Activated CD4-positive, alpha-beta memory T cell treated with anti-CD3 and anti-CD28 coated beads for 36 hours (primary cell): Measurements from ENCODE around the gene TENT5A. TPM values are rescaled to one million over a fixed set of nuclear protein-coding genes. Genes with fewer than 3 reads are reported as not detected.

Experiments
- CTCF ChIA-PET: fragments of 350-600 bp; sonication (Branson Sonifier 250); formaldehyde crosslinking; loops from one replicate; lab custom pipeline; 2021; ENCODE audit warnings: antibody characterized with exemption, inconsistent platforms; lab: Charles Lee
- POLR2A ChIA-PET: fragments of 350-600 bp; sonication (Branson Sonifier 250); formaldehyde crosslinking; loops from one replicate; lab custom pipeline; 2021; ENCODE audit warnings: antibody characterized with exemption; lab: Charles Lee
- DNase-seq: peaks from one replicate; pipeline ENCODE4 v3.0.0-alpha.2; 2020
- H3K27ac Mint-ChIP-seq: one replicate; pipeline ENCODE4 v1.8.0; 2021; ENCODE audit warnings: mixed read lengths
- H3K27me3 Mint-ChIP-seq: one replicate; pipeline ENCODE4 v1.8.0; 2021; ENCODE audit warnings: mixed read lengths
- H3K36me3 Mint-ChIP-seq: one replicate; pipeline ENCODE4 v1.8.0; 2021; ENCODE audit warnings: mixed read lengths
- H3K4me1 Mint-ChIP-seq: one replicate; pipeline ENCODE4 v1.8.0; 2021; ENCODE audit warnings: low read depth, mixed read lengths
- H3K4me3 Mint-ChIP-seq: one replicate; pipeline ENCODE4 v1.8.0; 2021; ENCODE audit warnings: mild to moderate bottlenecking, mixed read lengths
- H3K9me3 Mint-ChIP-seq: one replicate; pipeline ENCODE4 v1.8.0; 2021; ENCODE audit warnings: mixed read lengths
- intact Hi-C: fragments of 100-400 bp; cut with micrococcal nuclease; formaldehyde crosslinking; loops from one replicate; pipeline ENCODE4 v1.15.1; 2023
- total RNA-seq, 2 experiments: library from RNA; stranded (reverse); gene quantifications; one replicate each; pipeline ENCODE4 v1.2.3, GENCODE V29; 2021

Gene TENT5A
- total RNA-seq, 2 experiments from 2014 or later = 0.51 to 1.1 TPM

- H3K4me1 Mint-ChIP-seq = no peaks in the 10 kb centered on the region
- CTCF ChIA-PET = interaction anchor here (1.4 kb wide), 1 partner anchor 15 kb away, joined by 3 read pairs; no protein-coding TSS in a partner anchor
- intact Hi-C loops = no loop called here
- H3K27ac Mint-ChIP-seq = no peak overlapping the region
- POLR2A ChIA-PET = no interaction called here
- H3K27me3 Mint-ChIP-seq = peaks cover 4% of the 10 kb centered on the region
- no peak overlapping the region for H3K4me3 Mint-ChIP-seq
- no peaks in the 10 kb centered on the region for H3K9me3 Mint-ChIP-seq
- no peaks in the 10 kb centered on the region for H3K36me3 Mint-ChIP-seq
- no peak for DNase-seq
Observed at GRCh38 chr6:81768150-81768942, 15.9 kb upstream of the TENT5A start.

GRCh38 chr6:81767163-81767891 is 14.8 kb upstream of the TENT5A start:
- ChIA-PET POLR2A (no interaction called here), CTCF (interaction anchor here (1.4 kb wide), 1 partner anchor 14 kb away, joined by 3 read pairs; no protein-coding TSS in a partner anchor)
- H3K9me3 Mint-ChIP-seq = no peaks in the 10 kb centered on the region

GRCh38 chr6:81766482-81767069 is 14.1 kb upstream of the TENT5A start:
- Mint-ChIP-seq H3K4me3 (no peak overlapping the region), H3K36me3 (no peaks in the 10 kb centered on the region), H3K9me3 (no peaks in the 10 kb centered on the region), H3K27me3 (peaks cover 5% of the 10 kb centered on the region), H3K4me1 (no peaks in the 10 kb centered on the region), H3K27ac (no peak overlapping the region)
- ChIA-PET POLR2A (no interaction called here), CTCF (no interaction called here)
- DNase-seq = no peak
- intact Hi-C loops = no loop called here

More at GRCh38 chr6:81767163-81767891, 14.8 kb upstream of the TENT5A start:
- intact Hi-C loops = no loop called here
- H3K4me3 Mint-ChIP-seq = no peak overlapping the region
- DNase-seq = no peak
- peaks cover 4% of the 10 kb centered on the region for H3K27me3 Mint-ChIP-seq
- no peak overlapping the region for H3K27ac Mint-ChIP-seq
- H3K4me1 Mint-ChIP-seq = no peaks in the 10 kb centered on the region
- no peaks in the 10 kb centered on the region for H3K36me3 Mint-ChIP-seq

GRCh38 chr6:81764531-81764930 is 12.1 kb upstream of the TENT5A start:
- no peaks in the 10 kb centered on the region for H3K36me3 Mint-ChIP-seq
- H3K9me3 Mint-ChIP-seq = no peaks in the 10 kb centered on the region
- no peak for DNase-seq
- no peak overlapping the region for H3K27ac Mint-ChIP-seq
- H3K4me1 Mint-ChIP-seq = no peaks in the 10 kb centered on the region
- POLR2A ChIA-PET = no interaction called here
- intact Hi-C loops = no loop called here
- CTCF ChIA-PET = interaction anchor here (0.7 kb wide), 1 partner anchor 11 kb away, joined by 3 read pairs; no protein-coding TSS in a partner anchor
- H3K27me3 Mint-ChIP-seq = peaks cover 6% of the 10 kb centered on the region
- no peak overlapping the region for H3K4me3 Mint-ChIP-seq

- POLR2A ChIA-PET = no interaction called here
Observed at GRCh38 chr6:81763968-81764367, 11.5 kb upstream of the TENT5A start.

GRCh38 chr6:81763051-81763450 is 10.6 kb upstream of the TENT5A start:
- Mint-ChIP-seq H3K4me1 (no peaks in the 10 kb centered on the region), H3K36me3 (no peaks in the 10 kb centered on the region), H3K4me3 (no peak overlapping the region), H3K9me3 (no peaks in the 10 kb centered on the region), H3K27me3 (peaks cover 6% of the 10 kb centered on the region), H3K27ac (no peak overlapping the region)
- POLR2A ChIA-PET = no interaction called here
- no peak for DNase-seq
- CTCF ChIA-PET = interaction anchor here (0.6 kb wide), 1 partner anchor 1428 kb away, joined by 3 read pairs; no protein-coding TSS in a partner anchor
- intact Hi-C loops = no loop called here

More at GRCh38 chr6:81763968-81764367, 11.5 kb upstream of the TENT5A start:
- no peaks in the 10 kb centered on the region for H3K4me1 Mint-ChIP-seq
- H3K27me3 Mint-ChIP-seq = peaks cover 6% of the 10 kb centered on the region
- H3K4me3 Mint-ChIP-seq = no peak overlapping the region
- intact Hi-C loops = no loop called here
- no peaks in the 10 kb centered on the region for H3K36me3 Mint-ChIP-seq
- DNase-seq = no peak
- no peaks in the 10 kb centered on the region for H3K9me3 Mint-ChIP-seq
- CTCF ChIA-PET = no interaction called here
- no peak overlapping the region for H3K27ac Mint-ChIP-seq

- DNase-seq = no peak
- Mint-ChIP-seq H3K27me3 (peaks cover 6% of the 10 kb centered on the region), H3K27ac (no peak overlapping the region), H3K9me3 (no peaks in the 10 kb centered on the region), H3K4me1 (no peaks in the 10 kb centered on the region), H3K4me3 (no peak overlapping the region), H3K36me3 (no peaks in the 10 kb centered on the region)
- intact Hi-C loops = no loop called here
- ChIA-PET CTCF (interaction anchor here (0.6 kb wide), 1 partner anchor 1428 kb away, joined by 3 read pairs; no protein-coding TSS in a partner anchor), POLR2A (no interaction called here)
Observed at GRCh38 chr6:81762606-81763005, 10.1 kb upstream of the TENT5A start.

- Mint-ChIP-seq H3K4me3 (no peak overlapping the region), H3K27me3 (peaks cover 4% of the 10 kb centered on the region), H3K27ac (no peak overlapping the region), H3K9me3 (no peaks in the 10 kb centered on the region), H3K36me3 (no peaks in the 10 kb centered on the region), H3K4me1 (no peaks in the 10 kb centered on the region)
- ChIA-PET POLR2A (no interaction called here), CTCF (interaction anchor here (0.6 kb wide), 1 partner anchor 1427 kb away, joined by 3 read pairs; no protein-coding TSS in a partner anchor)
- intact Hi-C loops = no loop called here
- no peak for DNase-seq
Observed at GRCh38 chr6:81762132-81762531, 9.7 kb upstream of the TENT5A start.

- no peak for DNase-seq
- Mint-ChIP-seq H3K9me3 (no peaks in the 10 kb centered on the region), H3K27me3 (peaks cover 4% of the 10 kb centered on the region), H3K4me1 (no peaks in the 10 kb centered on the region), H3K36me3 (no peaks in the 10 kb centered on the region), H3K4me3 (no peak overlapping the region), H3K27ac (no peak overlapping the region)
- intact Hi-C loops = no loop called here
- CTCF ChIA-PET = no interaction called here
- POLR2A ChIA-PET = no interaction called here
Observed at GRCh38 chr6:81761197-81761596, 8.7 kb upstream of the TENT5A start.

- Mint-ChIP-seq H3K9me3 (no peaks in the 10 kb centered on the region), H3K27me3 (peaks cover 2% of the 10 kb centered on the region), H3K27ac (no peak overlapping the region), H3K4me1 (no peaks in the 10 kb centered on the region), H3K4me3 (no peak overlapping the region), H3K36me3 (no peaks in the 10 kb centered on the region)
- CTCF ChIA-PET = no interaction called here
- POLR2A ChIA-PET = no interaction called here
- no peak for DNase-seq
- intact Hi-C loops = no loop called here
Observed at GRCh38 chr6:81759782-81760181, 7.3 kb upstream of the TENT5A start.

- H3K27me3 Mint-ChIP-seq = peaks cover 5% of the 10 kb centered on the region
- intact Hi-C loops = no loop called here
- no peak overlapping the region for H3K4me3 Mint-ChIP-seq
- DNase-seq = no peak
- no peaks in the 10 kb centered on the region for H3K9me3 Mint-ChIP-seq
- H3K27ac Mint-ChIP-seq = no peak overlapping the region
- ChIA-PET POLR2A (no interaction called here), CTCF (interaction anchor here (0.5 to 1.1 kb wide), 2 partner anchors 9 to 1544 kb away, joined by 3 read pairs; no protein-coding TSS in a partner anchor)
- H3K36me3 Mint-ChIP-seq = no peaks in the 10 kb centered on the region
- peaks cover 4% of the 10 kb centered on the region for H3K4me1 Mint-ChIP-seq
Observed at GRCh38 chr6:81758221-81758620, 5.7 kb upstream of the TENT5A start.

- Mint-ChIP-seq H3K4me1 (peaks cover 9% of the 10 kb centered on the region), H3K36me3 (no peaks in the 10 kb centered on the region), H3K27ac (no peak overlapping the region), H3K9me3 (no peaks in the 10 kb centered on the region), H3K27me3 (peaks cover 5% of the 10 kb centered on the region), H3K4me3 (no peak overlapping the region)
- DNase-seq = no peak
- POLR2A ChIA-PET = no interaction called here
- intact Hi-C loops = no loop called here
- CTCF ChIA-PET = interaction anchor here (0.9 kb wide), 1 partner anchor 299 kb away, joined by 4 read pairs; no protein-coding TSS in a partner anchor
Observed at GRCh38 chr6:81756690-81757089, 4.2 kb upstream of the TENT5A start.
